WTC11 (cell line): ENCODE measurements around the gene FSHR. TPM values are rescaled to one million over a fixed set of nuclear protein-coding genes. Genes with fewer than 3 reads are reported as not detected.

ENCODE experiments used
- ATAC-seq: fragments of 200-7000 bp; cut with Tn5 transposase; 2 replicates; pipeline ENCODE4 v1.10.0; 2021; ENCODE audit warnings: mild to moderate bottlenecking, moderate library complexity
- CTCF ChIA-PET: fragments of 300-600 bp; sonication (Branson Sonifier 250); formaldehyde crosslinking; loops from one replicate; lab custom pipeline; 2021; ENCODE audit warnings: antibody characterized with exemption; lab: Charles Lee
- POLR2A ChIA-PET: fragments of 350-600 bp; sonication (Branson Sonifier 250); formaldehyde crosslinking; loops from one replicate; lab custom pipeline; 2021; ENCODE audit warnings: antibody characterized with exemption; lab: Charles Lee
- DNase-seq: peaks from one replicate; pipeline ENCODE4 v3.0.0; 2021; ENCODE audit warnings: low spot score
- H3K27ac Mint-ChIP-seq: 2 replicates; pipeline ENCODE4 v1.8.0; 2021; ENCODE audit warnings: mixed read lengths
- H3K27me3 Mint-ChIP-seq: 2 replicates; pipeline ENCODE4 v1.8.0; 2021; ENCODE audit warnings: low read depth, mild to moderate bottlenecking, moderate library complexity, mixed read lengths
- H3K36me3 Mint-ChIP-seq: 2 replicates; pipeline ENCODE4 v1.8.0; 2021; ENCODE audit warnings: mixed read lengths
- H3K4me1 Mint-ChIP-seq: 2 replicates; pipeline ENCODE4 v1.8.0; 2022; ENCODE audit warnings: mixed read lengths
- H3K4me3 Mint-ChIP-seq: 2 replicates; pipeline ENCODE4 v1.8.0; 2021; ENCODE audit warnings: mild to moderate bottlenecking, moderate library complexity, mixed read lengths
- H3K9me3 Mint-ChIP-seq: 2 replicates; pipeline ENCODE4 v1.8.0; 2021; ENCODE audit warnings: mixed read lengths
- FOXJ3 ChIP-seq: sonication (generic); formaldehyde crosslinking; IDR thresholded peaks from 2 replicates; pipeline ENCODE4 v1.9.0; 2021; ENCODE audit warnings: missing genetic modification reagents, mild to moderate bottlenecking, borderline replicate concordance
- FOXK1 ChIP-seq: sonication (generic); formaldehyde crosslinking; IDR thresholded peaks from 2 replicates; pipeline ENCODE4 v1.8.0; 2022; ENCODE audit warnings: mild to moderate bottlenecking, moderate library complexity, missing genetic modification reagents
- IRF1 ChIP-seq: sonication (generic); formaldehyde crosslinking; IDR thresholded peaks from 2 replicates; pipeline ENCODE4 v1.8.0; 2023; ENCODE audit warnings: missing genetic modification reagents
- JUN ChIP-seq: sonication (generic); formaldehyde crosslinking; IDR thresholded peaks from 2 replicates; pipeline ENCODE4 v1.8.0; 2023; ENCODE audit warnings: mild to moderate bottlenecking, missing genetic modification reagents
- NR1H2 ChIP-seq: sonication (generic); formaldehyde crosslinking; IDR thresholded peaks from 2 replicates; pipeline ENCODE4 v1.9.0; 2021; ENCODE audit warnings: mild to moderate bottlenecking, moderate library complexity, missing genetic modification reagents
- OVOL2 ChIP-seq: fragments of 250-450 bp; sonication (Bioruptor Pico); IDR thresholded peaks from 2 replicates; pipeline ENCODE4 v1.9.0; 2021; ENCODE audit warnings: mild to moderate bottlenecking, borderline replicate concordance
- PRRX2 ChIP-seq: fragments of 250-450 bp; sonication (Bioruptor Pico); IDR thresholded peaks from 2 replicates; pipeline ENCODE4 v1.8.0; 2021; ENCODE audit warnings: mild to moderate bottlenecking
- RELA ChIP-seq: sonication (generic); formaldehyde crosslinking; IDR thresholded peaks from 2 replicates; pipeline ENCODE4 v1.8.1; 2022; ENCODE audit warnings: missing genetic modification reagents, mild to moderate bottlenecking, borderline replicate concordance
- SMAD3 ChIP-seq: sonication (generic); formaldehyde crosslinking; IDR thresholded peaks from 2 replicates; pipeline ENCODE4 v1.8.0; 2022; ENCODE audit warnings: missing genetic modification reagents, mild to moderate bottlenecking, borderline replicate concordance
- STAT6 ChIP-seq: sonication (generic); formaldehyde crosslinking; conservative IDR thresholded peaks from 2 replicates; pipeline ENCODE4 v1.8.1; 2023; ENCODE audit warnings: mild to moderate bottlenecking, low read depth, missing genetic modification reagents, moderate library complexity
- TEAD1 ChIP-seq: sonication (generic); formaldehyde crosslinking; IDR thresholded peaks from 2 replicates; pipeline ENCODE4 v1.8.0; 2022; ENCODE audit warnings: mild to moderate bottlenecking, missing genetic modification reagents
- ZNF138 ChIP-seq: sonication (generic); formaldehyde crosslinking; conservative IDR thresholded peaks from 2 replicates; pipeline ENCODE4 v1.8.1; 2022; ENCODE audit warnings: mild to moderate bottlenecking, moderate library complexity, missing genetic modification reagents
- ZNF416 ChIP-seq: fragments of 250-450 bp; sonication (Bioruptor Pico); IDR thresholded peaks from 2 replicates; pipeline ENCODE4 v1.9.0; 2021; ENCODE audit warnings: mild to moderate bottlenecking, inconsistent platforms
- ZNF425 ChIP-seq: fragments of 250-450 bp; sonication (Bioruptor Pico); conservative IDR thresholded peaks from 2 replicates; pipeline ENCODE4 v1.9.0; 2021; ENCODE audit warnings: mild to moderate bottlenecking
- ZNF512 ChIP-seq: sonication (generic); formaldehyde crosslinking; IDR thresholded peaks from 2 replicates; pipeline ENCODE4 v1.8.1; 2022; ENCODE audit warnings: missing genetic modification reagents, borderline replicate concordance
- ZNF671 ChIP-seq: fragments of 250-450 bp; sonication (Bioruptor Pico); IDR thresholded peaks from 2 replicates; pipeline ENCODE4 v1.8.0; 2021; ENCODE audit warnings: mild to moderate bottlenecking
- total RNA-seq: library from RNA; stranded (reverse); gene quantifications from 3 replicates; pipeline ENCODE4 v1.2.3, GENCODE V29; 2021
- TF ChIP-seq, protein P1 (sequence below): sonication (generic); formaldehyde crosslinking; IDR thresholded peaks from 2 replicates; pipeline ENCODE4 v1.8.0; 2022; ENCODE audit warnings: mild to moderate bottlenecking, missing genetic modification reagents
- TF ChIP-seq, protein P2 (sequence below): sonication (generic); formaldehyde crosslinking; IDR thresholded peaks from 2 replicates; pipeline ENCODE4 v1.8.1; 2023; ENCODE audit warnings: mild to moderate bottlenecking, missing genetic modification reagents
- TF ChIP-seq, protein P3 (sequence below): sonication (generic); formaldehyde crosslinking; IDR thresholded peaks from 2 replicates; pipeline ENCODE4 v1.8.0; 2022; ENCODE audit warnings: mild to moderate bottlenecking, missing genetic modification reagents
- TF ChIP-seq, protein P4 (sequence below): fragments of 250-450 bp; sonication (Bioruptor Pico); IDR thresholded peaks from 2 replicates; pipeline ENCODE4 v1.9.0; 2021; ENCODE audit warnings: mild to moderate bottlenecking, borderline replicate concordance

Gene FSHR
- total RNA-seq, 1 experiment from 2014 or later: not detected

DNA sequence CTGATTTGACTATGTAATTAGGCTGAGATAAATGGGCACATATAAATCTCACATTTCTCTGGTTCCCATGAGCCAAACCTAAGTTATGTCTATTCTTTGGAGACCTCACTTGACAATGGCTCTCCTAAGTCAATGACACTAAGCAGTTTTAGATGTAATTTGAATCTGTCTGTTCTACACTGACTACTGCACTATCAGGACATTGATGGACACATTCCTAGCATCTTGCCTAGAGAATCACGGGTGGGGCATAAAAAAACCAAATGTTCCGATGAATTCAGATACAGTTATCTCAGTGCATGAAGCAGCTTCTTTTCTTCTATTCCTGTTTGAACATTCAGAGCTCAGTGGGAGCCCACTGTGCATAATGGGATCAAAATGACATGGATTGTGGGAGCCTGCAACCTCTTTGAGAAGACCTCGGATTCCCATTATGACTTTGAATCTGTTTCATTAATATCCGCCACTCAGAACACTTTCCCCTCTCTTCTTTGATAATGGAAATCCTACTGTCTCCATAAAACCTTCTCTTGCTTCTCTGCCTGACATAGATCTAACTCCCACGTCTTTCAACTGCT, 110.8 kb downstream of the FSHR start:
- no peak overlapping the region for H3K27ac Mint-ChIP-seq
- H3K36me3 Mint-ChIP-seq: no peaks in the 10 kb centered on the region
- no peaks in the 10 kb centered on the region for H3K27me3 Mint-ChIP-seq
- no peaks in the 10 kb centered on the region for H3K9me3 Mint-ChIP-seq
- ChIA-PET POLR2A (no interaction called here), CTCF (interaction anchor here (0.8 to 0.9 kb wide), 2 partner anchors 97 to 447 kb away, joined by 3 read pairs; no protein-coding TSS in a partner anchor)
- H3K4me3 Mint-ChIP-seq: no peak overlapping the region
- ATAC-seq (no peak), DNase-seq (no peak)
- peaks cover 19% of the 10 kb centered on the region for H3K4me1 Mint-ChIP-seq
- TF ChIP-seq ZNF671: no peak
- TF ChIP-seq FOXK1: no peak
- TF ChIP-seq STAT6 (CRISPR knock-in tag): no peak

GRCh38 chr2:49042488-49042887, 111.8 kb downstream of the FSHR start:
- Mint-ChIP-seq H3K4me3 (no peak overlapping the region), H3K9me3 (no peaks in the 10 kb centered on the region), H3K27ac (no peak overlapping the region), H3K36me3 (no peaks in the 10 kb centered on the region), H3K4me1 (peaks cover 19% of the 10 kb centered on the region), H3K27me3 (no peaks in the 10 kb centered on the region)
- DNase-seq: no peak
- no peak for ATAC-seq
- CTCF ChIA-PET: no interaction called here
- POLR2A ChIA-PET: no interaction called here
- no peak for TF ChIP-seq RELA (CRISPR knock-in tag)
- no peak for TF ChIP-seq ZNF512 (CRISPR knock-in tag)
- no peak for TF ChIP-seq IRF1 (CRISPR knock-in tag)
- TF ChIP-seq ZNF425: no peak
- no peak for TF ChIP-seq PRRX2 (CRISPR knock-in tag)
- TF ChIP-seq, protein P1, sequence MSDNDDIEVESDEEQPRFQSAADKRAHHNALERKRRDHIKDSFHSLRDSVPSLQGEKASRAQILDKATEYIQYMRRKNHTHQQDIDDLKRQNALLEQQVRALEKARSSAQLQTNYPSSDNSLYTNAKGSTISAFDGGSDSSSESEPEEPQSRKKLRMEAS: no peak
- TF ChIP-seq ZNF416 (CRISPR knock-in tag): no peak
- TF ChIP-seq ZNF138 (CRISPR knock-in tag): no peak
- TF ChIP-seq, protein P2, sequence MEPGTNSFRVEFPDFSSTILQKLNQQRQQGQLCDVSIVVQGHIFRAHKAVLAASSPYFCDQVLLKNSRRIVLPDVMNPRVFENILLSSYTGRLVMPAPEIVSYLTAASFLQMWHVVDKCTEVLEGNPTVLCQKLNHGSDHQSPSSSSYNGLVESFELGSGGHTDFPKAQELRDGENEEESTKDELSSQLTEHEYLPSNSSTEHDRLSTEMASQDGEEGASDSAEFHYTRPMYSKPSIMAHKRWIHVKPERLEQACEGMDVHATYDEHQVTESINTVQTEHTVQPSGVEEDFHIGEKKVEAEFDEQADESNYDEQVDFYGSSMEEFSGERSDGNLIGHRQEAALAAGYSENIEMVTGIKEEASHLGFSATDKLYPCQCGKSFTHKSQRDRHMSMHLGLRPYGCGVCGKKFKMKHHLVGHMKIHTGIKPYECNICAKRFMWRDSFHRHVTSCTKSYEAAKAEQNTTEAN (CRISPR knock-in tag): no peak
- TF ChIP-seq, protein P3, sequence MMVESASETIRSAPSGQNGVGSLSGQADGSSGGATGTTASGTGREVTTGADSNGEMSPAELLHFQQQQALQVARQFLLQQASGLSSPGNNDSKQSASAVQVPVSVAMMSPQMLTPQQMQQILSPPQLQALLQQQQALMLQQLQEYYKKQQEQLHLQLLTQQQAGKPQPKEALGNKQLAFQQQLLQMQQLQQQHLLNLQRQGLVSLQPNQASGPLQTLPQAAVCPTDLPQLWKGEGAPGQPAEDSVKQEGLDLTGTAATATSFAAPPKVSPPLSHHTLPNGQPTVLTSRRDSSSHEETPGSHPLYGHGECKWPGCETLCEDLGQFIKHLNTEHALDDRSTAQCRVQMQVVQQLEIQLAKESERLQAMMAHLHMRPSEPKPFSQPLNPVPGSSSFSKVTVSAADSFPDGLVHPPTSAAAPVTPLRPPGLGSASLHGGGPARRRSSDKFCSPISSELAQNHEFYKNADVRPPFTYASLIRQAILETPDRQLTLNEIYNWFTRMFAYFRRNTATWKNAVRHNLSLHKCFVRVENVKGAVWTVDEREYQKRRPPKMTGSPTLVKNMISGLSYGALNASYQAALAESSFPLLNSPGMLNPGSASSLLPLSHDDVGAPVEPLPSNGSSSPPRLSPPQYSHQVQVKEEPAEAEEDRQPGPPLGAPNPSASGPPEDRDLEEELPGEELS (CRISPR knock-in tag): no peak
- TF ChIP-seq FOXJ3 (CRISPR knock-in tag): no peak
- TF ChIP-seq, protein P4, sequence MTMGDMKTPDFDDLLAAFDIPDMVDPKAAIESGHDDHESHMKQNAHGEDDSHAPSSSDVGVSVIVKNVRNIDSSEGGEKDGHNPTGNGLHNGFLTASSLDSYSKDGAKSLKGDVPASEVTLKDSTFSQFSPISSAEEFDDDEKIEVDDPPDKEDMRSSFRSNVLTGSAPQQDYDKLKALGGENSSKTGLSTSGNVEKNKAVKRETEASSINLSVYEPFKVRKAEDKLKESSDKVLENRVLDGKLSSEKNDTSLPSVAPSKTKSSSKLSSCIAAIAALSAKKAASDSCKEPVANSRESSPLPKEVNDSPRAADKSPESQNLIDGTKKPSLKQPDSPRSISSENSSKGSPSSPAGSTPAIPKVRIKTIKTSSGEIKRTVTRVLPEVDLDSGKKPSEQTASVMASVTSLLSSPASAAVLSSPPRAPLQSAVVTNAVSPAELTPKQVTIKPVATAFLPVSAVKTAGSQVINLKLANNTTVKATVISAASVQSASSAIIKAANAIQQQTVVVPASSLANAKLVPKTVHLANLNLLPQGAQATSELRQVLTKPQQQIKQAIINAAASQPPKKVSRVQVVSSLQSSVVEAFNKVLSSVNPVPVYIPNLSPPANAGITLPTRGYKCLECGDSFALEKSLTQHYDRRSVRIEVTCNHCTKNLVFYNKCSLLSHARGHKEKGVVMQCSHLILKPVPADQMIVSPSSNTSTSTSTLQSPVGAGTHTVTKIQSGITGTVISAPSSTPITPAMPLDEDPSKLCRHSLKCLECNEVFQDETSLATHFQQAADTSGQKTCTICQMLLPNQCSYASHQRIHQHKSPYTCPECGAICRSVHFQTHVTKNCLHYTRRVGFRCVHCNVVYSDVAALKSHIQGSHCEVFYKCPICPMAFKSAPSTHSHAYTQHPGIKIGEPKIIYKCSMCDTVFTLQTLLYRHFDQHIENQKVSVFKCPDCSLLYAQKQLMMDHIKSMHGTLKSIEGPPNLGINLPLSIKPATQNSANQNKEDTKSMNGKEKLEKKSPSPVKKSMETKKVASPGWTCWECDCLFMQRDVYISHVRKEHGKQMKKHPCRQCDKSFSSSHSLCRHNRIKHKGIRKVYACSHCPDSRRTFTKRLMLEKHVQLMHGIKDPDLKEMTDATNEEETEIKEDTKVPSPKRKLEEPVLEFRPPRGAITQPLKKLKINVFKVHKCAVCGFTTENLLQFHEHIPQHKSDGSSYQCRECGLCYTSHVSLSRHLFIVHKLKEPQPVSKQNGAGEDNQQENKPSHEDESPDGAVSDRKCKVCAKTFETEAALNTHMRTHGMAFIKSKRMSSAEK (CRISPR knock-in tag): no peak
- no peak for TF ChIP-seq SMAD3 (CRISPR knock-in tag)
- no peak for TF ChIP-seq JUN (CRISPR knock-in tag)
- TF ChIP-seq TEAD1 (CRISPR knock-in tag): no peak
- no peak for TF ChIP-seq OVOL2 (CRISPR knock-in tag)
- TF ChIP-seq NR1H2 (CRISPR knock-in tag): no peak
